ENCODE data around the gene NARS2. TPM values are rescaled to one million over a fixed set of nuclear protein-coding genes. Genes with fewer than 3 reads are reported as not detected.
"Not testable (repeated sequence)": the region's sequence is repeated elsewhere in the genome, so short reads cannot be mapped to it uniquely, and the experiment has no call there.

NARS2 gene
- total RNA-seq, 4 donors from 2014 or later, result 10.6 to 20.3 (median 12.9) TPM

DNA sequence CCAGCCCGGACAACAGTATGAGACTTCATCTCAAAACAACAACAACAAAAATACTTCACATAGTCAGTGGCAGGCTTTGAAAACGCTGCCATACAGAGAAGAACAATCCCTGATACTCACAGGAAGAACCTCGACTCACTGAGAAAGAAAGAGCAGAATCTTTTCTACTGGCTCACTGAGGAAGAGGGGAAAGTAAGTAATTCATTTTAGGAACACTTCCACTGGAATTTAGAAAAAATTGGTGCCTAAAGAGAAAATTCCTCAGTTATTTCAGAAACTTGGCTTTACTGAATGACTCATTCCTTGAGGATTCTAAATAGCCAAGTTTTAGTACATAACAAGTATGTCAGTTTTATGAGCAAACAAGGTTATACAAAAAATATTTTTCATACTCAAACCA is 12.3 kb downstream of the NARS2 start:
- ATAC-seq (ENCODE audit: low FRiP score) (peak; percentile 29), DNase-seq (ENCODE audit: low spot score) (no peak)
- TF ChIP-seq, protein P1, sequence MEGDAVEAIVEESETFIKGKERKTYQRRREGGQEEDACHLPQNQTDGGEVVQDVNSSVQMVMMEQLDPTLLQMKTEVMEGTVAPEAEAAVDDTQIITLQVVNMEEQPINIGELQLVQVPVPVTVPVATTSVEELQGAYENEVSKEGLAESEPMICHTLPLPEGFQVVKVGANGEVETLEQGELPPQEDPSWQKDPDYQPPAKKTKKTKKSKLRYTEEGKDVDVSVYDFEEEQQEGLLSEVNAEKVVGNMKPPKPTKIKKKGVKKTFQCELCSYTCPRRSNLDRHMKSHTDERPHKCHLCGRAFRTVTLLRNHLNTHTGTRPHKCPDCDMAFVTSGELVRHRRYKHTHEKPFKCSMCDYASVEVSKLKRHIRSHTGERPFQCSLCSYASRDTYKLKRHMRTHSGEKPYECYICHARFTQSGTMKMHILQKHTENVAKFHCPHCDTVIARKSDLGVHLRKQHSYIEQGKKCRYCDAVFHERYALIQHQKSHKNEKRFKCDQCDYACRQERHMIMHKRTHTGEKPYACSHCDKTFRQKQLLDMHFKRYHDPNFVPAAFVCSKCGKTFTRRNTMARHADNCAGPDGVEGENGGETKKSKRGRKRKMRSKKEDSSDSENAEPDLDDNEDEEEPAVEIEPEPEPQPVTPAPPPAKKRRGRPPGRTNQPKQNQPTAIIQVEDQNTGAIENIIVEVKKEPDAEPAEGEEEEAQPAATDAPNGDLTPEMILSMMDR (IDR thresholded peaks at IDR 0.05), result no peak

DNA sequence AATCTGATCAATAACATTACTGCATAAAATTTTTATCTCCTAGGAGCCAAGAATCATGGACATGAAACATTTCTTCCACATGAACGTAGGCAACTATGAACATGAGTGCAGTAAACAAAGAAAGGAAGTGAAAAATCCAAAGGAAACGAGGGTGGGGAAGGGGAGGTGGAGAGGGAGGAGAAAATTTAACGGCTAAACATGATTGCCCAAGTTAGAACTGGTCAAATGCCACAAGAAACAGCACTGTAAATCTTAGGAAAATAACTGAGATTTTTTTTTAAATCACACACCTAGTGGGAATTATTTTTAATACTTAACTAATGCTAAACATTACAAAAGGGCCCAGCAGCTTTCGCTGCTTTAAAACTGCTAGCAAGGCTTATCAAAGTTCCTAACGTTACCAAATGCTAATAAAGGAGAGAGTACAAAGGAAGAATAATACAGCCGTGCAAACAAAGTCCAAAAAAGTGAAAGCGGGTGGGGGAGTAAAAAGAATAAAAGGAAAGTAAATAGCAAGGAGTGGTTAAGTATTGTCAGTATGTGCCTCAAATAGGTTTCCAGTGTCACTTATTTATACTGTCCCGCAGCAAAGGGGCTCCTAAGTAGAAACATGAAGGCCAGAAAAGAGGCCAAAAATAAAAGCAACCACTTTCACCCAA is 13.7 kb downstream of the NARS2 start:
- ATAC-seq (ENCODE audit: low FRiP score), result no peak

DNA sequence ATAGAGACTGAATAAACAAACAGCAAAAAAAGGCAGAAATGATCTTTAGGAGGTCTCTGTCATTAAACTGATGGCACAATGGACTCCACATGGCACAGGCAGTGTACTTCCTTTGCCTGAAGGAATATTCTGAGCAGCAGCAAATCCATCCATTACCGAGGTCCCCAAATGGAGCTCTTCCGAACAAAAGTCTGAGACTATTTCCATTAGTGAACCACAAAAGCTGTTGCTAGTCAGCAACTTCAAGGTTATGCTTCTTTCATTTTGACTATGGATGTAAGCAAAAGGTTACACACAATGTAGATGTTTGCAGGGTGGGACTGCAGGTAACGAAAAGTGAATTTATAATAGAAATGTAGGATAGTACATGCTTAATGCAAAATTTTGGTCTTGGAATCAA is 14.5 kb downstream of the NARS2 start:
- TF ChIP-seq, protein P1 (IDR thresholded peaks at IDR 0.05), result no peak
- DNase-seq (ENCODE audit: low spot score), result no peak
- ATAC-seq (ENCODE audit: low FRiP score), result no peak

More for the DNA sequence above, 13.7 kb downstream of the NARS2 start:
- TF ChIP-seq, protein P1 (IDR thresholded peaks at IDR 0.05), result no peak
- no peak for DNase-seq (ENCODE audit: low spot score)

DNA sequence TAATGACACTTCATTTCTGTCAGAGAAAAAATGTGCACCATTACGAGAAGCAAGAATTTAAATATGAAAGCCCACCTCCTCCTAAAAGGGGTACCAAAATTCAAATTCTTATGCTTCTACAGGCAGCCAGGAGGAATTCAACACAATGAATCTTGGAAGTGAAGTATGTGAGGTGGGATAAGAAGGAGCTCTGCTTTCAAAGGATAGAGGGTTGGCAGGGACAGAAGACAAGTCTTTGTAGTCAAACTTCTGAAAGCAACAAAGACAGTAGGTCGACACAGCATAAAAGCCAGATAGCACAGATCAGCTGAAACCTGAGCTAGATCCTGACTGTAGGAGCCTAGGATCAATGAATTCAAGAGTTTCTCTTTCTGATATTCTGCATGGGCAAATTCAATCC is 17.4 kb downstream of the NARS2 start:
- DNase-seq (ENCODE audit: low spot score), result no peak
- no peak for ATAC-seq (ENCODE audit: low FRiP score)
- TF ChIP-seq, protein P1 (IDR thresholded peaks at IDR 0.05), result no peak

- DNase-seq (ENCODE audit: low spot score) (no peak), ATAC-seq (ENCODE audit: low FRiP score) (no peak)
- TF ChIP-seq, protein P1 (IDR thresholded peaks at IDR 0.05), result no peak
These were observed 19.1 kb downstream of the NARS2 start for GRCh38 chr11:78555592-78555991.

DNA sequence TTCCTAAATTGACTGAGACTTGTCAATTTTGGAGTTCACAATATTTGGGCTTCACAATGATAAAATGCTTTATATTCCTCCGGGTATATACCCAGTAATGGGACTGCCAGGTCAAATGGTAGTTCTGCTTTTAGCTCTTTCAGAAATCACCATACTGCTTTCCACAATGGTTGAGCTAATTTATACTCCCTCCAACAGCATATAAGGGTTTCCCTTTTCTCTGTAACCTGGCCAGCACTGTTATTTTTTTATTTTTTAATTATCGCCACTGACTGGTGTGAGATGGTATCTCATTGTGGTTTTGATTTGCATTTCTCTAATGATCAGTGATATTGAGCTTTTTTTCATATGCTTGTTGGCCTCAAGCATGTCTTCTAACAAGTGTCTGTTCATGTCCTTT is 21.8 kb downstream of the NARS2 start:
- DNase-seq (ENCODE audit: low spot score), result no peak
- no peak for ATAC-seq (ENCODE audit: low FRiP score)
- TF ChIP-seq, protein P1 (IDR thresholded peaks at IDR 0.05), result no peak

DNA sequence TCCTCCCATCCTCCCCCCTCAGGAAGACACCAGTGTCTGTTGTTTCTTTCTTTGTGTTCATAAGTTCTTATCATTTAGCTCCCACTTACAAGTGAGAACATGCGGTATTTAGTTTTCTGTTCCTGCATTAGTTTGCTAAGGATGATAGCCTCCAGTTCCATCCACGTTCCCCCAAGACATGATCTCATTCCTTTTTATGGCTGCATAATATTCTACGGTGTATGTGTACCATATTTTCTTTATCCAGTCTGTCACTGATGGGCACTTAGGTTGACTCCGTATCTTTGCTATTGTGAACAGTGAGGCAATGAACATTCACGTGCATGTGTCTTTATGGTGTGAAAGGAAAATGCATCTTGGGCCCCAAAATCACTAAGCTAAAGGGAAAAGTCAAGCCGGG is 22.5 kb downstream of the NARS2 start:
- not testable (repeated sequence) for DNase-seq (ENCODE audit: low spot score); ATAC-seq (ENCODE audit: low FRiP score)
